ENCODE measurements around the gene NCK2. TPM values are rescaled to one million over a fixed set of nuclear protein-coding genes. Genes with fewer than 3 reads are reported as not detected.

The NCK2 gene
- total and polyA plus RNA-seq, 7 experiments from 2014 or later, result 30.8 to 134 (median 105) TPM

DNA sequence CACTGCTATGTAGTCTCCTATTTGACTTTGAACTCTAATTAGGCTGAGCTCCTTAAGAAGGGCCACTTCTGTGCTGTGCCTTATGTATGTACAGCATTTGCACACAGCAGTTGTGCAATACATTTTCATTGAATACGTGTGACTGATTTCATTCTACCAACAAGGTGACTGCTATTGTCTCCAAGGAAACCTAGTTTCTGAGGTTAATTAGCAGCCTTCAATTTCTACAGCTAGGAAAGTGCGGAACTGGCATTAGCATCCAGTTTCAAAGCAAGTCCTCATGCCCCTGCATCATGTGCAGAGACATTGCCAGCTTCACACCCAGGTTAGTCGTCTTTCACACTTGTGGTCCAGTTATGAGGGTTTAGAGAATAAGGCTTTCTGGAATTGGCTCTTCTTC lies 58.6 kb downstream of the NCK2 start:
- DNase-seq, result no peak
- no peak for ATAC-seq
- peak overlapping the region; percentile 9 for H3K4me3 ChIP-seq (ENCODE audit: low read length)
- Mint-ChIP-seq H3K9me3 (peaks cover 0 to 3% (median 0%) of the 10 kb centered on the region in 11 donors), H3K27me3 (no peaks in the 10 kb centered on the region), H3K4me1 (peaks cover 66 to 98% (median 95%) of the 10 kb centered on the region in 7 donors), H3K4me3 (peak overlapping the region in 9 of 10 donors; percentile 21 to 89 (median 80)), H3K27ac (peak overlapping the region; percentile 82 to 100 (median 98)), H3K36me3 (peaks cover 4 to 38% (median 27%) of the 10 kb centered on the region in 5 donors)
- ChIA-PET POLR2A (interaction anchor here (0.6 to 1.1 kb wide), 6 partner anchors 21 to 229 kb away, joined by 3 to 7 read pairs (median 3); no protein-coding TSS in a partner anchor), CTCF (interaction anchor here (0.8 to 1.0 kb wide), 2 partner anchors 76 to 177 kb away, joined by 3 read pairs; no protein-coding TSS in a partner anchor)
- no peaks in the 10 kb centered on the region for H3K36me3 ChIP-seq (ENCODE audit: control insufficient read depth in 2 of 3, insufficient read depth in 3 of 3, low read length in 3 of 3)
- intact Hi-C loops (cut with micrococcal nuclease), result loop anchor here in 1 of 2 donors (2.0 kb wide), 1 partner anchor 19 kb away; no protein-coding TSS in a partner anchor
- no peaks in the 10 kb centered on the region for H3K9me3 ChIP-seq (ENCODE audit: control insufficient read depth in 2 of 3, low read length in 3 of 3)
- peaks cover 84 to 92% of the 10 kb centered on the region in 2 donors for H3K4me1 ChIP-seq (ENCODE audit: control insufficient read depth in 2 of 2, insufficient read depth in 2 of 2, low read length in 2 of 2)
- no peaks in the 10 kb centered on the region for H3K27me3 ChIP-seq (ENCODE audit: control insufficient read depth in 2 of 2, insufficient read depth in 2 of 2, low read length in 2 of 2)
- H3K27ac ChIP-seq (ENCODE audit: low read depth, low read length), result peak overlapping the region; percentile 74

- Mint-ChIP-seq H3K4me3 (peak overlapping the region; percentile 21 to 89 (median 75)), H3K4me1 (peaks cover 66 to 98% (median 95%) of the 10 kb centered on the region in 7 donors), H3K27me3 (no peaks in the 10 kb centered on the region), H3K9me3 (peaks cover 0 to 3% (median 0%) of the 10 kb centered on the region in 11 donors), H3K36me3 (peaks cover 4 to 42% (median 27%) of the 10 kb centered on the region in 5 donors), H3K27ac (peak overlapping the region; percentile 82 to 100 (median 98))
- Histone ChIP-seq H3K4me3 (ENCODE audit: low read length) (peak overlapping the region; percentile 9), H3K4me1 (ENCODE audit: control insufficient read depth in 2 of 2, insufficient read depth in 2 of 2, low read length in 2 of 2) (peaks cover 84 to 92% of the 10 kb centered on the region in 2 donors), H3K27ac (ENCODE audit: low read depth, low read length) (peak overlapping the region; percentile 74), H3K9me3 (ENCODE audit: control insufficient read depth in 2 of 3, low read length in 3 of 3) (no peaks in the 10 kb centered on the region), H3K27me3 (ENCODE audit: control insufficient read depth in 2 of 2, insufficient read depth in 2 of 2, low read length in 2 of 2) (no peaks in the 10 kb centered on the region), H3K36me3 (ENCODE audit: control insufficient read depth in 2 of 3, insufficient read depth in 3 of 3, low read length in 3 of 3) (no peaks in the 10 kb centered on the region)
- CTCF ChIA-PET, result interaction anchor here (0.8 to 1.1 kb wide), 4 partner anchors 24 to 177 kb away, joined by 3 read pairs; no protein-coding TSS in a partner anchor
- intact Hi-C loops (cut with micrococcal nuclease), result loop anchor here in 1 of 2 donors (2.0 kb wide), 1 partner anchor 19 kb away; no protein-coding TSS in a partner anchor
- POLR2A ChIA-PET, result interaction anchor here (0.6 to 1.1 kb wide), 3 partner anchors 21 to 290 kb away, joined by 3 to 4 read pairs (median 3); no protein-coding TSS in a partner anchor
- ATAC-seq, result no peak
- DNase-seq, result no peak
Observed at GRCh38 chr2:105803773-105804172, 59.1 kb downstream of the NCK2 start.

DNA sequence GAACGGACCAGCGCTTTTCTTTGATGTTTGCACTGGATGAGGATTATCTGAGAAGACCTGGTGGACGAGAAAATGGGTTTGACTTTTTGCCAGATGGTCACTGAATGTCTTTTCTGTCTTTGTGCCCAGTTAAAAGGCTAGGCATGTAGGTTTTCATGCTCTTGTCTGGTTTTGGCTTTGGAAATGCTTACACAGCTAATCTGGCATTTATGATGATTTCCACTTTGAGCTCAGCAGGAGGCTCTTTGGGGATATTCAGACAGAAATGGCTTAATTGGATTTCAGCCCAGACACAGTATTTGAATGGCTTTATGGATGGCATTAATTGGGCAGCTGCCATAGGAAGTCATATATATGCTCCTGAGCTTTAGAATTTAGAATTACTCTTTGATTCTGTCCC lies 59.6 kb downstream of the NCK2 start:
- DNase-seq (no peak), ATAC-seq (no peak)
- Histone ChIP-seq H3K27ac (ENCODE audit: low read depth, low read length) (peak overlapping the region; percentile 74), H3K4me3 (ENCODE audit: low read length) (peak overlapping the region; percentile 9), H3K4me1 (ENCODE audit: control insufficient read depth in 2 of 2, insufficient read depth in 2 of 2, low read length in 2 of 2) (peaks cover 84 to 92% of the 10 kb centered on the region in 2 donors), H3K9me3 (ENCODE audit: control insufficient read depth in 2 of 3, low read length in 3 of 3) (no peaks in the 10 kb centered on the region), H3K36me3 (ENCODE audit: control insufficient read depth in 2 of 3, insufficient read depth in 3 of 3, low read length in 3 of 3) (no peaks in the 10 kb centered on the region), H3K27me3 (ENCODE audit: control insufficient read depth in 2 of 2, insufficient read depth in 2 of 2, low read length in 2 of 2) (no peaks in the 10 kb centered on the region)
- Mint-ChIP-seq H3K36me3 (peaks cover 4 to 45% (median 27%) of the 10 kb centered on the region in 5 donors), H3K27me3 (no peaks in the 10 kb centered on the region), H3K4me1 (peaks cover 66 to 98% (median 95%) of the 10 kb centered on the region in 7 donors), H3K9me3 (peaks cover 0 to 3% (median 0%) of the 10 kb centered on the region in 11 donors), H3K27ac (peak overlapping the region; percentile 82 to 100 (median 98)), H3K4me3 (peak overlapping the region in 9 of 10 donors; percentile 21 to 89 (median 80))
- ChIA-PET POLR2A (interaction anchor here (0.7 to 1.0 kb wide), 2 partner anchors 146 to 290 kb away, joined by 3 to 4 read pairs; no protein-coding TSS in a partner anchor), CTCF (interaction anchor here (0.8 to 1.1 kb wide), 4 partner anchors 24 to 176 kb away, joined by 3 read pairs; no protein-coding TSS in a partner anchor)
- intact Hi-C loops (cut with micrococcal nuclease), result no loop called here

GRCh38 chr2:105806996-105807395 lies 62.3 kb downstream of the NCK2 start:
- ChIA-PET POLR2A (no interaction called here), CTCF (no interaction called here)
- peaks cover 62 to 98% (median 94%) of the 10 kb centered on the region in 7 donors for H3K4me1 Mint-ChIP-seq
- intact Hi-C loops (cut with micrococcal nuclease), result no loop called here
- H3K27ac ChIP-seq (ENCODE audit: low read depth, low read length), result peak overlapping the region; percentile 6
- DNase-seq, result no peak
- no peaks in the 10 kb centered on the region for H3K27me3 ChIP-seq (ENCODE audit: control insufficient read depth in 2 of 2, insufficient read depth in 2 of 2, low read length in 2 of 2)
- peaks cover 0 to 3% (median 0%) of the 10 kb centered on the region in 11 donors for H3K9me3 Mint-ChIP-seq
- peak overlapping the region in 6 of 9 donors; percentile 32 to 99 (median 66) for H3K27ac Mint-ChIP-seq
- peaks cover 80 to 88% of the 10 kb centered on the region in 2 donors for H3K4me1 ChIP-seq (ENCODE audit: control insufficient read depth in 2 of 2, insufficient read depth in 2 of 2, low read length in 2 of 2)
- H3K9me3 ChIP-seq (ENCODE audit: control insufficient read depth in 2 of 3, low read length in 3 of 3), result no peaks in the 10 kb centered on the region
- ATAC-seq, result no peak
- H3K36me3 ChIP-seq (ENCODE audit: control insufficient read depth in 2 of 3, insufficient read depth in 3 of 3, low read length in 3 of 3), result no peaks in the 10 kb centered on the region
- H3K4me3 ChIP-seq (ENCODE audit: low read length), result no peak overlapping the region
- peak overlapping the region in 5 of 10 donors; percentile 9 to 50 (median 35) for H3K4me3 Mint-ChIP-seq
- no peaks in the 10 kb centered on the region for H3K27me3 Mint-ChIP-seq
- H3K36me3 Mint-ChIP-seq, result peaks cover 0 to 34% (median 20%) of the 10 kb centered on the region in 5 donors

- intact Hi-C loops (cut with micrococcal nuclease), result loop anchor here in 1 of 2 donors (1.0 kb wide), 1 partner anchor 7 kb away; no protein-coding TSS in a partner anchor
- CTCF ChIA-PET, result interaction anchor here (1.3 kb wide), 1 partner anchor 10 kb away, joined by 3 read pairs; no protein-coding TSS in a partner anchor
- Histone ChIP-seq H3K36me3 (ENCODE audit: control insufficient read depth in 2 of 3, insufficient read depth in 3 of 3, low read length in 3 of 3) (no peaks in the 10 kb centered on the region), H3K4me1 (ENCODE audit: control insufficient read depth in 2 of 2, insufficient read depth in 2 of 2, low read length in 2 of 2) (peaks cover 80 to 88% of the 10 kb centered on the region in 2 donors), H3K27me3 (ENCODE audit: control insufficient read depth in 2 of 2, insufficient read depth in 2 of 2, low read length in 2 of 2) (no peaks in the 10 kb centered on the region), H3K27ac (ENCODE audit: low read depth, low read length) (peak overlapping the region; percentile 46), H3K4me3 (ENCODE audit: low read length) (no peak overlapping the region), H3K9me3 (ENCODE audit: control insufficient read depth in 2 of 3, low read length in 3 of 3) (no peaks in the 10 kb centered on the region)
- ATAC-seq (peak; percentile 29), DNase-seq (no peak)
- Mint-ChIP-seq H3K27me3 (no peaks in the 10 kb centered on the region), H3K27ac (peak overlapping the region; percentile 10 to 89 (median 82)), H3K4me3 (peak overlapping the region in 8 of 10 donors; percentile 18 to 88 (median 57)), H3K4me1 (peaks cover 60 to 98% (median 94%) of the 10 kb centered on the region in 7 donors), H3K36me3 (peaks cover 0 to 25% (median 10%) of the 10 kb centered on the region in 5 donors), H3K9me3 (no peaks in the 10 kb centered on the region)
- POLR2A ChIA-PET, result interaction anchor here (0.9 to 2.6 kb wide), 2 partner anchors 11 to 286 kb away, joined by 3 to 12 read pairs; no protein-coding TSS in a partner anchor
Observed at GRCh38 chr2:105808423-105809096, 63.8 kb downstream of the NCK2 start.

DNA sequence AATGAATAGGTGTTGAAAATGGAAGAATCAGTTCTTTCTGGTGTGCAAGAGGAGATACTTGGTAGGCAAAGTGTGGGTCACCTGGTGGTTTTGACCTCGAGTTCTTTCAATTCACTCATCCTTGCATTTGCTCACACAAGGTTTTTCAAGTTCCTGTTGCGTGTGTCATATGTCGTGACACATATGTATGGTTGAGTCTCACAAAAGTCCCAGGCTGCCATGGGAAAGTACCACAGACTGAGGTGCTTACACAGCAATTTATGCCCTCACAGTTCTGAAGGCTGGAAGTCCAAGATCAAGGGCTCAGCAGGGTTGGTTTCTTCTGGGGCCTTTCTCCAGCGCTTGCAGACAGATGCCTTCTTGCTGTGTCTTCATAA lies 64.4 kb downstream of the NCK2 start:
- H3K9me3 ChIP-seq (ENCODE audit: control insufficient read depth in 2 of 3, low read length in 3 of 3), result no peaks in the 10 kb centered on the region
- ChIA-PET CTCF (interaction anchor here (1.3 kb wide), 1 partner anchor 10 kb away, joined by 3 read pairs; no protein-coding TSS in a partner anchor), POLR2A (interaction anchor here (2.6 kb wide), 1 partner anchor 11 kb away, joined by 12 read pairs; no protein-coding TSS in a partner anchor)
- H3K36me3 ChIP-seq (ENCODE audit: control insufficient read depth in 2 of 3, insufficient read depth in 3 of 3, low read length in 3 of 3), result no peaks in the 10 kb centered on the region
- ATAC-seq (peak; percentile 58), DNase-seq (peak in 1 of 9 donors; percentile 37)
- Mint-ChIP-seq H3K27me3 (no peaks in the 10 kb centered on the region), H3K9me3 (no peaks in the 10 kb centered on the region), H3K4me1 (peaks cover 57 to 98% (median 94%) of the 10 kb centered on the region in 7 donors), H3K4me3 (peak overlapping the region in 8 of 10 donors; percentile 18 to 88 (median 58)), H3K27ac (peak overlapping the region; percentile 62 to 89 (median 82)), H3K36me3 (peaks cover 3 to 21% (median 5%) of the 10 kb centered on the region in 5 donors)
- H3K4me1 ChIP-seq (ENCODE audit: control insufficient read depth in 2 of 2, insufficient read depth in 2 of 2, low read length in 2 of 2), result peaks cover 77 to 83% of the 10 kb centered on the region in 2 donors
- H3K27ac ChIP-seq (ENCODE audit: low read depth, low read length), result peak overlapping the region; percentile 46
- intact Hi-C loops (cut with micrococcal nuclease), result loop anchor here in 1 of 2 donors (1.0 kb wide), 1 partner anchor 8 kb away; no protein-coding TSS in a partner anchor
- H3K4me3 ChIP-seq (ENCODE audit: low read length), result peak overlapping the region; percentile 2
- no peaks in the 10 kb centered on the region for H3K27me3 ChIP-seq (ENCODE audit: control insufficient read depth in 2 of 2, insufficient read depth in 2 of 2, low read length in 2 of 2)
